ENCODE data around the gene APOL1. TPM values are rescaled to one million over a fixed set of nuclear protein-coding genes. Genes with fewer than 3 reads are reported as not detected.
A peak's percentile ranks its signal among the peaks of the same experiment; 100 is the strongest.
"Not testable (repeated sequence)": the region's sequence is repeated elsewhere in the genome, so short reads cannot be mapped to it uniquely, and the experiment has no call there.

APOL1 gene
- polyA plus RNA-seq, 3 donors: 8.3 to 14.9 (median 9.3) TPM

GRCh38 chr22:36223504-36223903 is 29.4 kb upstream of the APOL1 start:
- DNase-seq: no peak

GRCh38 chr22:36224245-36224644 is 28.7 kb upstream of the APOL1 start:
- DNase-seq: no peak

GRCh38 chr22:36225333-36225922 is 27.5 kb upstream of the APOL1 start:
- DNase-seq: no peak

GRCh38 chr22:36226189-36226588 is 26.7 kb upstream of the APOL1 start:
- no peak for DNase-seq

- DNase-seq: no peak
Measured at GRCh38 chr22:36227396-36227795, 25.5 kb upstream of the APOL1 start.

GRCh38 chr22:36227806-36228205 is 25.1 kb upstream of the APOL1 start:
- DNase-seq: no peak

- not testable (repeated sequence) for DNase-seq
Measured at GRCh38 chr22:36228369-36228768, 24.6 kb upstream of the APOL1 start.

GRCh38 chr22:36228944-36229343 is 24.0 kb upstream of the APOL1 start:
- no peak for DNase-seq

- not testable (repeated sequence) for DNase-seq
Measured at GRCh38 chr22:36229649-36230048, 23.3 kb upstream of the APOL1 start.

GRCh38 chr22:36231051-36231450 is 21.9 kb upstream of the APOL1 start:
- DNase-seq: not testable (repeated sequence)

- no peak for DNase-seq
Measured at GRCh38 chr22:36232715-36233401, 20.1 kb upstream of the APOL1 start.

- no peak for DNase-seq
Measured at GRCh38 chr22:36233796-36234195, 19.1 kb upstream of the APOL1 start.

- DNase-seq: no peak
Measured at GRCh38 chr22:36234213-36234612, 18.7 kb upstream of the APOL1 start.

- no peak for DNase-seq
Measured at GRCh38 chr22:36234919-36235318, 18.0 kb upstream of the APOL1 start.

- no peak for DNase-seq
Measured at GRCh38 chr22:36235585-36235984, 17.3 kb upstream of the APOL1 start.

- DNase-seq: no peak
Measured at GRCh38 chr22:36236388-36237319, 16.3 kb upstream of the APOL1 start.

- no peak for DNase-seq
Measured at GRCh38 chr22:36237462-36238372, 15.2 kb upstream of the APOL1 start.

- DNase-seq: no peak
Measured at GRCh38 chr22:36238373-36239149, 14.4 kb upstream of the APOL1 start.

- no peak for DNase-seq
Measured at GRCh38 chr22:36239150-36239400, 13.9 kb upstream of the APOL1 start.

- peak; percentile 89 for DNase-seq
Measured at GRCh38 chr22:36239401-36240171, 13.3 kb upstream of the APOL1 start, which contains the start of gene APOL2. APOL2 (minus strand) TSS chr22:36239527; CDS start chr22:36233162, 6,365 bp downstream.
